H1 (cell line): ENCODE results near the gene PIGBOS1. TPM values are rescaled to one million over a fixed set of nuclear protein-coding genes. Genes with fewer than 3 reads are reported as not detected.

Experiments used
- GABPA ChIP-seq: IDR thresholded peaks from 2 replicates; pipeline ENCODE4 v1.6.1; 2011; ENCODE audit warnings: mild to moderate bottlenecking, low read length, moderate library complexity, borderline replicate concordance; ENCODE audit not compliant: insufficient read depth
- TAF1 ChIP-seq: IDR thresholded peaks from 2 replicates; pipeline ENCODE4 v1.6.1; 2011; ENCODE audit warnings: mild to moderate bottlenecking, low read depth, low read length
- ZNF274 ChIP-seq: IDR thresholded peaks from 2 replicates; pipeline ENCODE4 v1.7.0; 2012; ENCODE audit warnings: low read length, borderline replicate concordance; ENCODE audit errors: extremely low read depth
- polyA plus RNA-seq, 7 experiments: library from polyadenylated mRNA; depleted of rRNA in 3 of 7; stranded (reverse) in 5 of 7; unstranded in 2 of 7; fragments of >200 nt in 5 of 7; fragments of 200-250 nt in 2 of 7; gene quantifications; 1 replicate in 5 of 7; 2 replicates in 1 of 7; 4 replicates in 1 of 7; pipeline versions ENCODE4 v1.2.1 to v1.2.3, GENCODE V29; 2011 to 2013; ENCODE audit warnings: missing spikeins in 2 of 7, mixed read lengths in 2 of 7
- total RNA-seq: library from RNA; stranded (reverse); fragmentation: NEBNext Ultra II Directional; extraction: Animal tissue kit (Norgen Biotek cat#: 25700); gene quantifications from 2 replicates; pipeline ENCODE4 v1.2.1, GENCODE V29; 2021

Gene PIGBOS1
- total and polyA plus RNA-seq, 2 of the 8 experiments (the other 6 are each of a cell fraction or from before 2014, with no cell fraction given): 7.8 to 16.7 TPM

DNA sequence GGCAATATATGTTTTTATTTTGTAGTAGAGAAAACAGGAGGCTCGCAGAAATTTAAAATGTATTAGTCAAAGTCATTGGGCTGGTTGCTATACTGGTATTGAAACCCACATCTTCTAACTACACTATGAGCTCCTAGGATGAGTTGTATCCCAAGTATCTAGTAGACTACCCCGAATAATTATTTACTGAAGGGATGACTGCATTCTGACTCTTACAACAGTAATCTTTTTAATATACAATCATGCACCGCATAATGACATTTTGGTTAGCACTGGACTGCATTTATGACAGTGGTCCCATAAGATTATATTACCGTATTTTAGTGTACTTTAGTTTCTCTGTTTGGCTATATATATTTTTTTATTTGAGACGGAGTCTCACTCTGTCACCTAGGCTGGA, 15.4 kb upstream of the PIGBOS1 start (continued):
- no peak for TF ChIP-seq ZNF274
- TF ChIP-seq TAF1: no peak
- no peak for TF ChIP-seq GABPA
